ENCODE measurements around the gene NEK2. TPM values are rescaled to one million over a fixed set of nuclear protein-coding genes. Genes with fewer than 3 reads are reported as not detected.

Gene NEK2
- total and polyA plus RNA-seq, 2 donors from 2014 or later: 0.35 TPM; not detected in 1

GRCh38 chr1:211612786-211613107, 62.7 kb downstream of the NEK2 start:
- no peaks in the 10 kb centered on the region for H3K36me3 ChIP-seq (ENCODE audit: control insufficient read depth in 2 of 3, insufficient read depth in 3 of 3, low read length in 3 of 3)
- no peak overlapping the region for H3K9ac ChIP-seq (ENCODE audit: low read length in 3 of 3)
- no peak for TF ChIP-seq CTCF (IDR thresholded peaks at IDR 0.05; ENCODE audit: borderline replicate concordance, extremely low read depth, insufficient read depth)
- intact Hi-C loops (cut with DNase I): no loop called here
- DNase-seq (no peak), FAIRE-seq (no peak)
- H3K4me1 ChIP-seq (ENCODE audit: control insufficient read depth in 2 of 3, insufficient read depth in 2 of 3, low read depth in 1 of 3, low read length in 3 of 3): no peaks in the 10 kb centered on the region
- H3K9me3 ChIP-seq (ENCODE audit: control insufficient read depth in 2 of 3, insufficient read depth in 1 of 3, low read length in 3 of 3): no peaks in the 10 kb centered on the region
- H3K27ac ChIP-seq (ENCODE audit: low read depth in 2 of 2, low read length in 2 of 2): no peak overlapping the region
- H3K27me3 ChIP-seq (ENCODE audit: control insufficient read depth, insufficient read depth, low read length): no peaks in the 10 kb centered on the region
- H3K4me3 ChIP-seq (ENCODE audit: low read length in 3 of 3): no peak overlapping the region

Other genes with a start within 250 kb of the NEK2 start
- 1.1 TPM for gene RD3, start 183.5 kb downstream of the NEK2 start, total RNA-seq
- gene RD3, start 183.5 kb downstream of the NEK2 start, polyA plus RNA-seq (ENCODE audit: insufficient read depth, low read depth, low replicate concordance): not detected
- 37.7 TPM for gene SLC30A1, start 96.5 kb downstream of the NEK2 start, total RNA-seq
- gene SLC30A1, start 96.5 kb downstream of the NEK2 start, polyA plus RNA-seq (ENCODE audit: insufficient read depth, low read depth, low replicate concordance): 8.2 TPM
- gene LPGAT1, start 155.1 kb upstream of the NEK2 start, total RNA-seq: 67.4 TPM
- gene LPGAT1, start 155.1 kb upstream of the NEK2 start, polyA plus RNA-seq (ENCODE audit: insufficient read depth, low read depth, low replicate concordance): 7.1 TPM